RWPE1 (cell line): ENCODE measurements around the gene ELF5.

Experiments
- CTCF ChIA-PET: fragments of 350-600 bp; sonication (Branson Sonifier 250); formaldehyde crosslinking; extraction: SDS; loops from one replicate; lab custom pipeline; 2021; lab: Yijun Ruan, JAX
- POLR2A ChIA-PET: fragments of 400-600 bp; formaldehyde crosslinking; extraction: SDS; loops from one replicate; lab custom pipeline; 2020; ENCODE audit warnings: antibody characterized with exemption; ENCODE audit not compliant: low non-redundant PET; lab: Yijun Ruan, JAX
- DNase-seq: peaks from one replicate; pipeline ENCODE4 v3.0.0; 2012; ENCODE audit warnings: low spot score
- H3K27ac ChIP-seq: fragments of 450-650 bp; 2 replicates; pipeline ENCODE4 v1.5.1; 2017
- CTCF ChIP-seq: fragments of 450-650 bp; conservative IDR thresholded peaks from 2 replicates; pipeline ENCODE4 v1.5.1; 2017; ENCODE audit warnings: low read depth, mild to moderate bottlenecking

The ELF5 gene

GRCh38 chr11:34458525-34458924 is 55.1 kb downstream of the ELF5 start:
- DNase-seq = no peak
- ChIA-PET POLR2A (no interaction called here), CTCF (interaction anchor here (0.8 kb wide), 1 partner anchor 10 kb away, joined by 3 read pairs; no protein-coding TSS in a partner anchor)
- no peak overlapping the region for H3K27ac ChIP-seq
- TF ChIP-seq CTCF = no peak

- POLR2A ChIA-PET = no interaction called here
- CTCF ChIA-PET = interaction anchor here (0.8 kb wide), 1 partner anchor 11 kb away, joined by 3 read pairs; no protein-coding TSS in a partner anchor
- H3K27ac ChIP-seq = no peak overlapping the region
- TF ChIP-seq CTCF = no peak
- DNase-seq = no peak
Measured at GRCh38 chr11:34457607-34458006, 56.0 kb downstream of the ELF5 start.

GRCh38 chr11:34454308-34455032 is 59.1 kb downstream of the ELF5 start:
- DNase-seq = no peak
- ChIA-PET POLR2A (no interaction called here), CTCF (no interaction called here)
- no peak overlapping the region for H3K27ac ChIP-seq
- no peak for TF ChIP-seq CTCF

- DNase-seq = no peak
- no peak for TF ChIP-seq CTCF
- CTCF ChIA-PET = no interaction called here
- POLR2A ChIA-PET = no interaction called here
- H3K27ac ChIP-seq = no peak overlapping the region
Measured at GRCh38 chr11:34451053-34451452, 62.5 kb downstream of the ELF5 start.

GRCh38 chr11:34449013-34449412 is 64.6 kb downstream of the ELF5 start:
- ChIA-PET CTCF (interaction anchor here (1.1 kb wide), 1 partner anchor 10 kb away, joined by 4 read pairs; no protein-coding TSS in a partner anchor), POLR2A (no interaction called here)
- no peak for DNase-seq
- no peak overlapping the region for H3K27ac ChIP-seq
- TF ChIP-seq CTCF = no peak

- POLR2A ChIA-PET = no interaction called here
- no peak for TF ChIP-seq CTCF
- no peak overlapping the region for H3K27ac ChIP-seq
Measured at GRCh38 chr11:34448223-34448994, 65.2 kb downstream of the ELF5 start.

More at GRCh38 chr11:34448223-34448994, 65.2 kb downstream of the ELF5 start:
- no peak for DNase-seq
- CTCF ChIA-PET = interaction anchor here (0.6 to 1.1 kb wide), 3 partner anchors 9 to 196 kb away, joined by 3 to 4 read pairs (median 3); no protein-coding TSS in a partner anchor
